ENCODE data around the gene EIF4E3.

DNA sequence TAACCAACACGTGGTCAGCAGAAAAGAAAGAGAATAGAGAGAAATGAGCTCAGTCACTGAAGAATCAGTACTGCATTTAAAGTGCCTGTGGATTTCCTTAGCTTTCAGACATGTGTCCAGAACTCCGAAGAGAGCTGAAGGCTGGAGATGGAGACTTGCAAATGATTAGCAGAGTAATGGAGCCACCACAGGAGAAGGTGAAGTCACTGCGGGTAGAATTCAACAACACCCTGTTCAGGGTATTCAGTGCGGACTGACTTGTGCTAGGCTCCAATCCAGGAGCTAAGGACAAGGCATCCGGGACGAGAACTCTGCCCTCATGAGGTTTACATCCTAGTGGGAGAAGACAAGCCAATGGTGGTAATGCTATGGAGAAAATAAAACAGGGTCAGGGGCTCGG, 4.2 kb downstream of the EIF4E3 start:
- TF ChIP-seq ZBTB1 (CRISPR knock-in tag; IDR thresholded peaks at IDR 0.05; ENCODE audit: borderline replicate concordance): no peak
- TF ChIP-seq, protein P1, sequence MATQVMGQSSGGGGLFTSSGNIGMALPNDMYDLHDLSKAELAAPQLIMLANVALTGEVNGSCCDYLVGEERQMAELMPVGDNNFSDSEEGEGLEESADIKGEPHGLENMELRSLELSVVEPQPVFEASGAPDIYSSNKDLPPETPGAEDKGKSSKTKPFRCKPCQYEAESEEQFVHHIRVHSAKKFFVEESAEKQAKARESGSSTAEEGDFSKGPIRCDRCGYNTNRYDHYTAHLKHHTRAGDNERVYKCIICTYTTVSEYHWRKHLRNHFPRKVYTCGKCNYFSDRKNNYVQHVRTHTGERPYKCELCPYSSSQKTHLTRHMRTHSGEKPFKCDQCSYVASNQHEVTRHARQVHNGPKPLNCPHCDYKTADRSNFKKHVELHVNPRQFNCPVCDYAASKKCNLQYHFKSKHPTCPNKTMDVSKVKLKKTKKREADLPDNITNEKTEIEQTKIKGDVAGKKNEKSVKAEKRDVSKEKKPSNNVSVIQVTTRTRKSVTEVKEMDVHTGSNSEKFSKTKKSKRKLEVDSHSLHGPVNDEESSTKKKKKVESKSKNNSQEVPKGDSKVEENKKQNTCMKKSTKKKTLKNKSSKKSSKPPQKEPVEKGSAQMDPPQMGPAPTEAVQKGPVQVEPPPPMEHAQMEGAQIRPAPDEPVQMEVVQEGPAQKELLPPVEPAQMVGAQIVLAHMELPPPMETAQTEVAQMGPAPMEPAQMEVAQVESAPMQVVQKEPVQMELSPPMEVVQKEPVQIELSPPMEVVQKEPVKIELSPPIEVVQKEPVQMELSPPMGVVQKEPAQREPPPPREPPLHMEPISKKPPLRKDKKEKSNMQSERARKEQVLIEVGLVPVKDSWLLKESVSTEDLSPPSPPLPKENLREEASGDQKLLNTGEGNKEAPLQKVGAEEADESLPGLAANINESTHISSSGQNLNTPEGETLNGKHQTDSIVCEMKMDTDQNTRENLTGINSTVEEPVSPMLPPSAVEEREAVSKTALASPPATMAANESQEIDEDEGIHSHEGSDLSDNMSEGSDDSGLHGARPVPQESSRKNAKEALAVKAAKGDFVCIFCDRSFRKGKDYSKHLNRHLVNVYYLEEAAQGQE (IDR thresholded peaks at IDR 0.05; ENCODE audit: borderline replicate concordance in 1 of 2, low read depth in 1 of 2, low read length in 2 of 2): no peak
- TF ChIP-seq ZNF234 (CRISPR knock-in tag; conservative IDR thresholded peaks at IDR 0.05): no peak
- no peak for TF ChIP-seq GTF2F1 (IDR thresholded peaks at IDR 0.05; ENCODE audit: low read length)
- TF ChIP-seq, protein P2, sequence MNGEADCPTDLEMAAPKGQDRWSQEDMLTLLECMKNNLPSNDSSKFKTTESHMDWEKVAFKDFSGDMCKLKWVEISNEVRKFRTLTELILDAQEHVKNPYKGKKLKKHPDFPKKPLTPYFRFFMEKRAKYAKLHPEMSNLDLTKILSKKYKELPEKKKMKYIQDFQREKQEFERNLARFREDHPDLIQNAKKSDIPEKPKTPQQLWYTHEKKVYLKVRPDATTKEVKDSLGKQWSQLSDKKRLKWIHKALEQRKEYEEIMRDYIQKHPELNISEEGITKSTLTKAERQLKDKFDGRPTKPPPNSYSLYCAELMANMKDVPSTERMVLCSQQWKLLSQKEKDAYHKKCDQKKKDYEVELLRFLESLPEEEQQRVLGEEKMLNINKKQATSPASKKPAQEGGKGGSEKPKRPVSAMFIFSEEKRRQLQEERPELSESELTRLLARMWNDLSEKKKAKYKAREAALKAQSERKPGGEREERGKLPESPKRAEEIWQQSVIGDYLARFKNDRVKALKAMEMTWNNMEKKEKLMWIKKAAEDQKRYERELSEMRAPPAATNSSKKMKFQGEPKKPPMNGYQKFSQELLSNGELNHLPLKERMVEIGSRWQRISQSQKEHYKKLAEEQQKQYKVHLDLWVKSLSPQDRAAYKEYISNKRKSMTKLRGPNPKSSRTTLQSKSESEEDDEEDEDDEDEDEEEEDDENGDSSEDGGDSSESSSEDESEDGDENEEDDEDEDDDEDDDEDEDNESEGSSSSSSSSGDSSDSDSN (CRISPR knock-in tag; IDR thresholded peaks at IDR 0.05): no peak
- TF ChIP-seq SIN3B (IDR thresholded peaks at IDR 0.05; ENCODE audit: low read length): no peak
- TF ChIP-seq CTCF (CRISPR knock-in tag; IDR thresholded peaks at IDR 0.05): no peak

Data from HepG2 (cell line).